H1 (cell line): ENCODE measurements around the gene CDK16. TPM values are rescaled to one million over a fixed set of nuclear protein-coding genes. Genes with fewer than 3 reads are reported as not detected.

Experiments used
- CTCF ChIA-PET: fragments of 300-600 bp; sonication (Branson Sonifier 250); formaldehyde crosslinking; loops from one replicate; lab custom pipeline; 2021; ENCODE audit not compliant: partially characterized antibody; lab: Charles Lee
- POLR2A ChIA-PET: fragments of 300-600 bp; sonication (Branson Sonifier 250); formaldehyde crosslinking; loops from one replicate; lab custom pipeline; 2021; ENCODE audit warnings: inconsistent platforms; ENCODE audit not compliant: partially characterized antibody; lab: Charles Lee
- DNase-seq, 2 experiments: peaks; one replicate each; pipeline versions ENCODE4 v3.0.0 to v3.0.0-alpha.2; 2010 to 2022; ENCODE audit warnings: low spot score in 2 of 2, low read depth in 1 of 2, mixed read lengths in 1 of 2
- FAIRE-seq: peaks from 2 replicates; lab custom pipeline; 2011; peaks lifted over from hg19 to GRCh38; lab: Jason Lieb, UNC
- H2AFZ ChIP-seq: 2 replicates; pipeline ENCODE4 v1.8.1; 2012; ENCODE audit warnings: low read length, inconsistent platforms
- H2AK5ac ChIP-seq: 2 replicates; pipeline ENCODE4 v1.6.1; 2013; ENCODE audit warnings: low read depth, low read length
- H2BK120ac ChIP-seq: replicated peaks from 2 replicates; pipeline ENCODE3; 2013; ENCODE audit warnings: low read depth, low read length, inconsistent platforms
- H2BK12ac ChIP-seq: 2 replicates; pipeline ENCODE4 v1.6.1; 2013; ENCODE audit warnings: low read depth, low read length
- H2BK15ac ChIP-seq: 2 replicates; pipeline ENCODE4 v1.6.1; 2013; ENCODE audit warnings: low read length
- H2BK20ac ChIP-seq: 2 replicates; pipeline ENCODE4 v1.6.1; 2013; ENCODE audit warnings: low read length
- H2BK5ac ChIP-seq: 2 replicates; pipeline ENCODE4 v1.6.1; 2013; ENCODE audit warnings: low read depth, low read length
- H3K14ac ChIP-seq: 2 replicates; pipeline ENCODE4 v1.6.1; 2013; ENCODE audit warnings: inconsistent platforms; ENCODE audit not compliant: insufficient read length
- H3K18ac ChIP-seq: 2 replicates; pipeline ENCODE4 v1.6.1; 2013; ENCODE audit warnings: low read length; ENCODE audit errors: extremely low read depth
- H3K23ac ChIP-seq: 2 replicates; pipeline ENCODE4 v1.6.1; 2013; ENCODE audit warnings: inconsistent platforms; ENCODE audit not compliant: insufficient read length
- H3K23me2 ChIP-seq: 2 replicates; pipeline ENCODE4 v1.6.1; 2013; ENCODE audit warnings: low read depth, low read length
- H3K27ac ChIP-seq: 2 replicates; pipeline ENCODE4 v1.6.1; 2011; ENCODE audit warnings: low read depth, low read length, inconsistent platforms
- H3K27me3 ChIP-seq, 4 experiments: replicated peaks in 1 of 4; 1 replicate in 1 of 4; 2 replicates in 3 of 4; pipeline versions ENCODE4 v1.6.1 to v1.8.1; 2011 to 2013; ENCODE audit warnings: low read length in 3 of 4, mild to moderate bottlenecking in 3 of 4, inconsistent platforms in 2 of 4, mixed read lengths in 2 of 4, moderate library complexity in 1 of 4; ENCODE audit not compliant: control insufficient read depth in 3 of 4, insufficient read depth in 3 of 4; ENCODE audit errors: extremely low read depth in 1 of 4
- H3K36me3 ChIP-seq, 4 experiments: 2 replicates each; pipeline versions ENCODE4 v1.6.1 to v1.8.1; 2011 to 2013; ENCODE audit warnings: mild to moderate bottlenecking in 4 of 4, low read length in 3 of 4, moderate library complexity in 2 of 4, control low read depth in 1 of 4, inconsistent platforms in 1 of 4; ENCODE audit not compliant: insufficient read depth in 4 of 4, control insufficient read depth in 2 of 4
- H3K4ac ChIP-seq: replicated peaks from 2 replicates; pipeline ENCODE3; 2013; ENCODE audit warnings: low read length, low read depth, mixed read lengths, inconsistent platforms; ENCODE audit not compliant: insufficient read length
- H3K4me1 ChIP-seq, 4 experiments: replicated peaks in 1 of 4; 1 replicate in 1 of 4; 2 replicates in 3 of 4; pipeline versions ENCODE4 v1.6.1 to v1.8.1; 2011 to 2013; ENCODE audit warnings: low read length in 3 of 4, inconsistent platforms in 2 of 4, mixed read lengths in 1 of 4; ENCODE audit not compliant: insufficient read depth in 4 of 4, control insufficient read depth in 3 of 4
- H3K4me2 ChIP-seq, 2 experiments: 2 replicates each; pipeline versions ENCODE4 v1.6.1 to v1.8.1; 2011 to 2013; ENCODE audit warnings: low read depth in 2 of 2, low read length in 2 of 2, control low read depth in 1 of 2, inconsistent platforms in 1 of 2, mild to moderate bottlenecking in 1 of 2; ENCODE audit not compliant: insufficient read depth in 1 of 2
- H3K4me3 ChIP-seq, 4 experiments: fragments of 200-600, 300-600 bp in 1 of 4; sonication (generic), shearing (Covaris generic), sonication (Bioruptor Twin) in 1 of 4; 2 replicates each; pipeline versions ENCODE4 v1.5.1 to v1.8.1; 2011 to 2016; ENCODE audit warnings: low read length in 4 of 4, low read depth in 3 of 4, control low read depth in 2 of 4, inconsistent platforms in 2 of 4, mild to moderate bottlenecking in 2 of 4, mixed read lengths in 1 of 4, moderate library complexity in 1 of 4; ENCODE audit not compliant: insufficient read depth in 2 of 4; ENCODE audit errors: extremely low read depth in 1 of 4
- H3K56ac ChIP-seq: replicated peaks from 2 replicates; pipeline ENCODE3; 2013; ENCODE audit warnings: low read depth, mild to moderate bottlenecking, mixed read lengths, low read length, inconsistent platforms; ENCODE audit not compliant: insufficient read length
- H3K79me1 ChIP-seq: 2 replicates; pipeline ENCODE4 v1.6.1; 2013; ENCODE audit warnings: low read depth, low read length, control low read depth
- H3K79me2 ChIP-seq, 2 experiments: 2 replicates each; pipeline versions ENCODE4 v1.6.1 to v1.8.1; 2012 to 2013; ENCODE audit warnings: low read length in 2 of 2, mild to moderate bottlenecking in 2 of 2, inconsistent platforms in 1 of 2; ENCODE audit not compliant: insufficient read depth in 2 of 2, control insufficient read depth in 1 of 2
- H3K9ac ChIP-seq, 4 experiments: replicated peaks in 1 of 4; 1 replicate in 1 of 4; 2 replicates in 3 of 4; pipeline versions ENCODE4 v1.6.1 to v1.8.1; 2011 to 2013; ENCODE audit warnings: low read depth in 3 of 4, low read length in 3 of 4, control low read depth in 2 of 4, mild to moderate bottlenecking in 2 of 4, moderate library complexity in 2 of 4, inconsistent platforms in 1 of 4; ENCODE audit errors: extremely low read depth in 1 of 4
- H3K9me3 ChIP-seq, 2 experiments: 2 replicates each; pipeline versions ENCODE4 v1.6.1 to v1.8.1; 2012 to 2013; ENCODE audit warnings: mild to moderate bottlenecking in 2 of 2, moderate library complexity in 2 of 2, control low read depth in 1 of 2, inconsistent platforms in 1 of 2, low read depth in 1 of 2, low read length in 1 of 2, mixed read lengths in 1 of 2; ENCODE audit not compliant: insufficient read depth in 2 of 2
- H4K20me1 ChIP-seq, 2 experiments: replicated peaks in 1 of 2; 2 replicates each; pipeline versions ENCODE3 to v1.8.1; 2011 to 2013; ENCODE audit warnings: inconsistent platforms in 2 of 2, low read length in 2 of 2, mild to moderate bottlenecking in 1 of 2; ENCODE audit not compliant: insufficient read depth in 2 of 2, control insufficient read depth in 1 of 2
- H4K5ac ChIP-seq: 2 replicates; pipeline ENCODE4 v1.6.1; 2013; ENCODE audit warnings: low read length, low read depth, mixed read lengths, inconsistent platforms; ENCODE audit not compliant: insufficient read length
- H4K8ac ChIP-seq: 2 replicates; pipeline ENCODE4 v1.8.0; 2013; ENCODE audit warnings: mild to moderate bottlenecking, moderate library complexity, low read length, inconsistent platforms; ENCODE audit not compliant: insufficient read depth; ENCODE audit errors: extremely low read depth
- H4K91ac ChIP-seq: replicated peaks from 2 replicates; pipeline ENCODE3; 2013; ENCODE audit warnings: low read length, mixed read lengths, inconsistent platforms; ENCODE audit not compliant: insufficient read length
- CREB1 ChIP-seq: IDR thresholded peaks from 2 replicates; pipeline ENCODE4 v1.6.1; 2012; ENCODE audit warnings: inconsistent platforms
- EP300 ChIP-seq, 2 experiments: IDR thresholded peaks; 1 replicate in 1 of 2; 2 replicates in 1 of 2; pipeline ENCODE4 v1.6.1; 2011 to 2012; ENCODE audit warnings: low read depth in 2 of 2, low read length in 2 of 2, mild to moderate bottlenecking in 2 of 2, borderline replicate concordance in 1 of 2, inconsistent platforms in 1 of 2, moderate library complexity in 1 of 2
- NANOG ChIP-seq: IDR thresholded peaks from 2 replicates; pipeline ENCODE4 v1.6.1; 2011; ENCODE audit warnings: low read length, low read depth, mild to moderate bottlenecking, inconsistent platforms; ENCODE audit not compliant: insufficient read depth, poor library complexity, severe bottlenecking
- WGBS, 2 experiments: shearing (Covaris generic) in 1 of 2; methylation state at CpG; one replicate each; pipeline versions ENCODE4 v1.1.6 to v1.1.7; 2013 to 2015; ENCODE audit warnings: low lambda C conversion rate in 2 of 2, mixed read lengths in 2 of 2, inconsistent platforms in 1 of 2, low coverage in 1 of 2, missing lambda C conversion rate in 1 of 2; ENCODE audit not compliant: insufficient replicate concordance in 2 of 2, insufficient coverage in 1 of 2, insufficient read length in 1 of 2; ENCODE audit errors: extremely low coverage in 1 of 2, missing lambda C conversion rate in 1 of 2; 5-methylcytosine and 5-hydroxymethylcytosine counted together
- polyA plus RNA-seq, 7 experiments: library from polyadenylated mRNA; depleted of rRNA in 3 of 7; stranded (reverse) in 5 of 7; unstranded in 2 of 7; fragments of >200 nt in 5 of 7; fragments of 200-250 nt in 2 of 7; gene quantifications; 1 replicate in 5 of 7; 2 replicates in 1 of 7; 4 replicates in 1 of 7; pipeline versions ENCODE4 v1.2.1 to v1.2.3, GENCODE V29; 2011 to 2013; ENCODE audit warnings: missing spikeins in 2 of 7, mixed read lengths in 2 of 7
- total RNA-seq: library from RNA; stranded (reverse); fragmentation: NEBNext Ultra II Directional; extraction: Animal tissue kit (Norgen Biotek cat#: 25700); gene quantifications from 2 replicates; pipeline ENCODE4 v1.2.1, GENCODE V29; 2021

CDK16 gene
- total and polyA plus RNA-seq, 2 of the 8 experiments (the other 6 are each of a cell fraction or from before 2014, with no cell fraction given): 124 to 204 TPM

DNA sequence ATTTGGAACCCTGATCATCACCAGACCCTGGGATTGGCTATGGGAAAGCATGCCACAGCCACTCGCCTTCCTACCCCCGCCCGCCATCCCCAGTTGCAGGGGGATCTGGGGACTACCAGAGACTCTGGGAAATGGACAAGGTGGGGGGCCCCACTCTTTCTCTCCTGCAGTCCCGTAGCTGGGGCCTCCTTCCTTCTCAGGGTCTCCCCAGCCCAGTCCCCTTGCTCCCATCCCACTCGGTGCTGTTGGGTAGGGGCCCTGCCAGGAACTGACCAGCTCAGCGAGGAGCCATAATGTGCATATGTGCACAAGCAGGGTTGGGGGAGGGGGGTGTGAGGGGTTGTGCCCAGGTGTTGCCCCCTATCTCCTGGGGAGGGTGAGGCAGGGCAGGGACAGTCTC lies 10.9 kb downstream of the CDK16 start:
- Histone ChIP-seq H2BK120ac (no peak overlapping the region), H3K14ac (no peak overlapping the region), H3K27ac (no peak overlapping the region), H2AK5ac (no peak overlapping the region), H3K23me2 (no peaks in the 10 kb centered on the region), H3K4me2 (no peak overlapping the region)
- CTCF ChIA-PET: interaction anchor here (1.0 to 1.1 kb wide), 2 partner anchors 14 to 155 kb away, joined by 3 read pairs; no protein-coding TSS in a partner anchor
- POLR2A ChIA-PET: interaction anchor here (1.0 to 1.4 kb wide), 6 partner anchors 11 to 45 kb away, joined by 3 read pairs; partner anchors contain the start of gene CDK16
- no peak for DNase-seq
- TF ChIP-seq CREB1: no peak
- no peak for TF ChIP-seq EP300 (IDR thresholded peaks at IDR 0.05; ENCODE audit: borderline replicate concordance in 1 of 2, low read depth in 2 of 2, low read length in 2 of 2)
- TF ChIP-seq NANOG: no peak
- TF ChIP-seq, all 59 proteins: peak for 0
- Histone ChIP-seq H2BK20ac (no peak overlapping the region), H3K56ac (no peak overlapping the region), H3K4ac (no peak overlapping the region), H2BK5ac (no peak overlapping the region), H2BK15ac (no peak overlapping the region), H3K36me3 (peaks cover 4 to 42% (median 30%) of the 10 kb centered on the region in 4 experiments; a peak in 7 of 8 replicates), H3K27me3 (no peaks in the 10 kb centered on the region), H4K5ac (no peak overlapping the region), H3K79me2 (peaks cover 0 to 8% of the 10 kb centered on the region in 2 experiments; a peak in 2 of 4 replicates), H2BK12ac (no peak overlapping the region), H4K91ac (no peak overlapping the region), H4K20me1 (no peaks in the 10 kb centered on the region), H3K79me1 (no peaks in the 10 kb centered on the region), H2AFZ (no peak overlapping the region), H3K18ac (no peak overlapping the region), H3K9ac (no peak overlapping the region), H4K8ac (no peak overlapping the region), H3K23ac (no peak overlapping the region), H3K9me3 (no peaks in the 10 kb centered on the region), H3K4me1 (peaks cover 0 to 7% (median 5%) of the 10 kb centered on the region in 4 experiments; a peak in 4 of 7 replicates), H3K4me3 (no peak overlapping the region)
- FAIRE-seq: no peak
- WGBS, 2 experiments: 100% methylated on average over 2 of the region's 6 CpGs; no CpG with 5 or more reads in 1 of the 2 experiments
